K562 (cell line): ENCODE data around the gene CUL2. TPM values are rescaled to one million over a fixed set of nuclear protein-coding genes. Genes with fewer than 3 reads are reported as not detected.
A peak's percentile ranks its signal among the peaks of the same experiment; 100 is the strongest.

ENCODE experiments used
- ARHGAP35 ChIP-seq: fragments of 450-650 bp; IDR thresholded peaks from 2 replicates; pipeline ENCODE4 v1.6.1; 2018; ENCODE audit not compliant: partially characterized antibody
- BRD4 ChIP-seq: fragments of 200-600 bp; sonication (generic); IDR thresholded peaks from 2 replicates; pipeline ENCODE4 v1.6.1; 2017; ENCODE audit warnings: inconsistent platforms
- GABPB2 ChIP-seq: fragments of 250-450 bp; sonication (Bioruptor Pico); conservative IDR thresholded peaks from 2 replicates; pipeline ENCODE4 v1.5.1; 2021; ENCODE audit warnings: mild to moderate bottlenecking
- MECOM ChIP-seq: fragments of 250-450 bp; sonication (Bioruptor Pico); IDR thresholded peaks from 2 replicates; pipeline ENCODE4 v1.8.0; 2022; ENCODE audit warnings: inconsistent platforms
- SAFB2 ChIP-seq: fragments of 200-400 bp; formaldehyde crosslinking; IDR thresholded peaks from 2 replicates; pipeline ENCODE4 v1.6.1; 2018; ENCODE audit warnings: borderline replicate concordance, low read length, low read depth, moderate library complexity; ENCODE audit not compliant: severe bottlenecking
- SLC30A9 ChIP-seq: fragments of 250-450 bp; sonication (Bioruptor Pico); IDR thresholded peaks from 2 replicates; pipeline ENCODE4 v1.8.0; 2022; ENCODE audit warnings: mild to moderate bottlenecking, moderate library complexity
- SRSF1 ChIP-seq: fragments of 200-400 bp; formaldehyde crosslinking; IDR thresholded peaks from 2 replicates; pipeline ENCODE4 v1.6.1; 2017; ENCODE audit warnings: mild to moderate bottlenecking, low read depth, low read length, moderate library complexity
- ZNF24 ChIP-seq: fragments of 450-650 bp; IDR thresholded peaks from 2 replicates; pipeline ENCODE4 v1.6.1; 2016
- polyA plus RNA-seq, 8 experiments: library from polyadenylated mRNA; depleted of rRNA in 4 of 8; stranded (reverse) in 5 of 8; unstranded in 3 of 8; fragments of >200 nt; fragmentation: Nextera tagmentation in 2 of 8; fragmentation: Illumina TruSeq in 1 of 8; extraction: Ambion mirVana in 2 of 8; extraction: Trizol in 1 of 8; gene quantifications; 2 replicates each; pipeline versions ENCODE4 v1.2.1 to v1.2.3, GENCODE V29; 2011 to 2014; ENCODE audit warnings: inconsistent platforms in 1 of 8, missing spikeins in 1 of 8
- total RNA-seq, 7 experiments: library from RNA; depleted of rRNA in 6 of 7; stranded (reverse); fragments of >200 nt in 6 of 7; fragmentation: Illumina TruSeq in 2 of 7; extraction: Trizol in 2 of 7; gene quantifications; 2 replicates each; pipeline versions ENCODE4 v1.2.1 to v1.2.3, GENCODE V29; 2011 to 2021; ENCODE audit warnings: low replicate concordance in 1 of 7
- TF ChIP-seq, protein P1 (sequence below), 2 experiments: fragments of 150-350 bp in 1 of 2; IDR thresholded peaks; 2 replicates each; pipeline ENCODE4 v1.6.1; 2012 to 2016; ENCODE audit warnings: low read depth in 2 of 2, low read length in 2 of 2, mild to moderate bottlenecking in 1 of 2, moderate library complexity in 1 of 2
- TF ChIP-seq, protein P2 (sequence below): IDR thresholded peaks from 2 replicates; pipeline ENCODE4 v1.6.1; 2011; ENCODE audit not compliant: insufficient read length; ENCODE audit errors: extremely low read depth
- TF ChIP-seq, protein P3 (sequence below): IDR thresholded peaks from 2 replicates; pipeline ENCODE4 v1.6.1; 2012; ENCODE audit warnings: low read depth, low read length, improper control_type of control experiment, borderline replicate concordance
- TF ChIP-seq, protein P4 (sequence below), 2 experiments: fragments of 450-650 bp; formaldehyde crosslinking in 1 of 2; IDR thresholded peaks; 2 replicates each; pipeline versions ENCODE4 v1.4.0 to v1.6.1; 2014 to 2020; ENCODE audit warnings: mild to moderate bottlenecking in 2 of 2, borderline replicate concordance in 1 of 2, low read depth in 1 of 2

CUL2 gene
- total and polyA plus RNA-seq, 9 of the 15 experiments (the other 6 are each of a cell fraction or from before 2014, with no cell fraction given), result 17.3 to 46.3 (median 41.2) TPM

GRCh38 chr10:35126530-35127288 is 36.6 kb upstream of the CUL2 start, which contains the start of gene CREM (continued):
- TF ChIP-seq, protein P1, sequence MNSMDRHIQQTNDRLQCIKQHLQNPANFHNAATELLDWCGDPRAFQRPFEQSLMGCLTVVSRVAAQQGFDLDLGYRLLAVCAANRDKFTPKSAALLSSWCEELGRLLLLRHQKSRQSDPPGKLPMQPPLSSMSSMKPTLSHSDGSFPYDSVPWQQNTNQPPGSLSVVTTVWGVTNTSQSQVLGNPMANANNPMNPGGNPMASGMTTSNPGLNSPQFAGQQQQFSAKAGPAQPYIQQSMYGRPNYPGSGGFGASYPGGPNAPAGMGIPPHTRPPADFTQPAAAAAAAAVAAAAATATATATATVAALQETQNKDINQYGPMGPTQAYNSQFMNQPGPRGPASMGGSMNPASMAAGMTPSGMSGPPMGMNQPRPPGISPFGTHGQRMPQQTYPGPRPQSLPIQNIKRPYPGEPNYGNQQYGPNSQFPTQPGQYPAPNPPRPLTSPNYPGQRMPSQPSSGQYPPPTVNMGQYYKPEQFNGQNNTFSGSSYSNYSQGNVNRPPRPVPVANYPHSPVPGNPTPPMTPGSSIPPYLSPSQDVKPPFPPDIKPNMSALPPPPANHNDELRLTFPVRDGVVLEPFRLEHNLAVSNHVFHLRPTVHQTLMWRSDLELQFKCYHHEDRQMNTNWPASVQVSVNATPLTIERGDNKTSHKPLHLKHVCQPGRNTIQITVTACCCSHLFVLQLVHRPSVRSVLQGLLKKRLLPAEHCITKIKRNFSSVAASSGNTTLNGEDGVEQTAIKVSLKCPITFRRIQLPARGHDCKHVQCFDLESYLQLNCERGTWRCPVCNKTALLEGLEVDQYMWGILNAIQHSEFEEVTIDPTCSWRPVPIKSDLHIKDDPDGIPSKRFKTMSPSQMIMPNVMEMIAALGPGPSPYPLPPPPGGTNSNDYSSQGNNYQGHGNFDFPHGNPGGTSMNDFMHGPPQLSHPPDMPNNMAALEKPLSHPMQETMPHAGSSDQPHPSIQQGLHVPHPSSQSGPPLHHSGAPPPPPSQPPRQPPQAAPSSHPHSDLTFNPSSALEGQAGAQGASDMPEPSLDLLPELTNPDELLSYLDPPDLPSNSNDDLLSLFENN (IDR thresholded peaks at IDR 0.05; ENCODE audit: low read depth in 2 of 2, low read length in 2 of 2), result peak in 1 of 2 experiments; percentile 57; a peak in 1 of 4 replicates
- TF ChIP-seq, protein P2, sequence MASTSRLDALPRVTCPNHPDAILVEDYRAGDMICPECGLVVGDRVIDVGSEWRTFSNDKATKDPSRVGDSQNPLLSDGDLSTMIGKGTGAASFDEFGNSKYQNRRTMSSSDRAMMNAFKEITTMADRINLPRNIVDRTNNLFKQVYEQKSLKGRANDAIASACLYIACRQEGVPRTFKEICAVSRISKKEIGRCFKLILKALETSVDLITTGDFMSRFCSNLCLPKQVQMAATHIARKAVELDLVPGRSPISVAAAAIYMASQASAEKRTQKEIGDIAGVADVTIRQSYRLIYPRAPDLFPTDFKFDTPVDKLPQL, result peak; percentile 19
- TF ChIP-seq SLC30A9 (CRISPR knock-in tag), result no peak
- TF ChIP-seq, protein P3, sequence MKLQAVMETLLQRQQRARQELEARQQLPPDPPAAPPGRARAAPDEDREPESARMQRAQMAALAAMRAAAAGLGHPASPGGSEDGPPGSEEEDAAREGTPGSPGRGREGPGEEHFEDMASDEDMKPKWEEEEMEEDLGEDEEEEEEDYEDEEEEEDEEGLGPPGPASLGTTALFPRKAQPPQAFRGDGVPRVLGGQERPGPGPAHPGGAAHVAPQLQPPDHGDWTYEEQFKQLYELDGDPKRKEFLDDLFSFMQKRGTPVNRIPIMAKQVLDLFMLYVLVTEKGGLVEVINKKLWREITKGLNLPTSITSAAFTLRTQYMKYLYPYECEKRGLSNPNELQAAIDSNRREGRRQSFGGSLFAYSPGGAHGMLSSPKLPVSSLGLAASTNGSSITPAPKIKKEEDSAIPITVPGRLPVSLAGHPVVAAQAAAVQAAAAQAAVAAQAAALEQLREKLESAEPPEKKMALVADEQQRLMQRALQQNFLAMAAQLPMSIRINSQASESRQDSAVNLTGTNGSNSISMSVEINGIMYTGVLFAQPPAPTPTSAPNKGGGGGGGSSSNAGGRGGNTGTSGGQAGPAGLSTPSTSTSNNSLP, result no peak
- peak; percentile 70 for TF ChIP-seq ZNF24
- TF ChIP-seq, protein P4, sequence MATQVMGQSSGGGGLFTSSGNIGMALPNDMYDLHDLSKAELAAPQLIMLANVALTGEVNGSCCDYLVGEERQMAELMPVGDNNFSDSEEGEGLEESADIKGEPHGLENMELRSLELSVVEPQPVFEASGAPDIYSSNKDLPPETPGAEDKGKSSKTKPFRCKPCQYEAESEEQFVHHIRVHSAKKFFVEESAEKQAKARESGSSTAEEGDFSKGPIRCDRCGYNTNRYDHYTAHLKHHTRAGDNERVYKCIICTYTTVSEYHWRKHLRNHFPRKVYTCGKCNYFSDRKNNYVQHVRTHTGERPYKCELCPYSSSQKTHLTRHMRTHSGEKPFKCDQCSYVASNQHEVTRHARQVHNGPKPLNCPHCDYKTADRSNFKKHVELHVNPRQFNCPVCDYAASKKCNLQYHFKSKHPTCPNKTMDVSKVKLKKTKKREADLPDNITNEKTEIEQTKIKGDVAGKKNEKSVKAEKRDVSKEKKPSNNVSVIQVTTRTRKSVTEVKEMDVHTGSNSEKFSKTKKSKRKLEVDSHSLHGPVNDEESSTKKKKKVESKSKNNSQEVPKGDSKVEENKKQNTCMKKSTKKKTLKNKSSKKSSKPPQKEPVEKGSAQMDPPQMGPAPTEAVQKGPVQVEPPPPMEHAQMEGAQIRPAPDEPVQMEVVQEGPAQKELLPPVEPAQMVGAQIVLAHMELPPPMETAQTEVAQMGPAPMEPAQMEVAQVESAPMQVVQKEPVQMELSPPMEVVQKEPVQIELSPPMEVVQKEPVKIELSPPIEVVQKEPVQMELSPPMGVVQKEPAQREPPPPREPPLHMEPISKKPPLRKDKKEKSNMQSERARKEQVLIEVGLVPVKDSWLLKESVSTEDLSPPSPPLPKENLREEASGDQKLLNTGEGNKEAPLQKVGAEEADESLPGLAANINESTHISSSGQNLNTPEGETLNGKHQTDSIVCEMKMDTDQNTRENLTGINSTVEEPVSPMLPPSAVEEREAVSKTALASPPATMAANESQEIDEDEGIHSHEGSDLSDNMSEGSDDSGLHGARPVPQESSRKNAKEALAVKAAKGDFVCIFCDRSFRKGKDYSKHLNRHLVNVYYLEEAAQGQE (IDR thresholded peaks at IDR 0.05; ENCODE audit: borderline replicate concordance), result peak; percentile 42
- TF ChIP-seq, protein P4 (CRISPR knock-in tag; IDR thresholded peaks at IDR 0.05; ENCODE audit: low read depth), result no peak
- TF ChIP-seq GABPB2 (CRISPR knock-in tag), result no peak
- no peak for TF ChIP-seq ARHGAP35
- no peak for TF ChIP-seq SAFB2
- no peak for TF ChIP-seq BRD4
- 0 out of 2 replicates have a peak, but pooled peaks have one; percentile 30 for TF ChIP-seq SRSF1
- no peak for TF ChIP-seq MECOM
